ENCODE data around the gene FHOD3.

FHOD3 gene

DNA sequence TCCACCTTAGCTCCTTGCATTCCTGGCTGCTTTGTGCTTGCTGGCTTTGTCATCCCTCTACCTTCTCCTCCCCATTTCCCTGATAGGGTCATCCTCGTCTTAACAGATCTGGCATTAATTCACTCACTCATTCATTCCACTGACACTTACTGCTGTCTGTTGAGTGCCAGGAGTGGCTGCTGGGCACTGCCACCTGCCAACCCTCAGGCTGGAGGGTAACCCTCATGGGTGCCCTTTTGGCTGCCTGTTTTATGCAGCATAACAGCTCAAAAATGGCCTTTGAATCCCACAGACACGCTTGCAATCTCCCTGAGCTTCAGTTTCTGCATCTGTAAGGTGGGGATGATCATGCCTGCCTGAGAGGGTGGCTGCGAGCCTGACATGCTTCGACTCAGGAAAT is 25.2 kb downstream of the FHOD3 start:
- DNase-seq (ENCODE audit: low read depth): no peak

GRCh38 chr18:36323421-36323820 is 25.9 kb downstream of the FHOD3 start:
- no peak for DNase-seq (ENCODE audit: low read depth)

- DNase-seq (ENCODE audit: low read depth): no peak
Measured at GRCh38 chr18:36325846-36326245, 28.3 kb downstream of the FHOD3 start.

DNA sequence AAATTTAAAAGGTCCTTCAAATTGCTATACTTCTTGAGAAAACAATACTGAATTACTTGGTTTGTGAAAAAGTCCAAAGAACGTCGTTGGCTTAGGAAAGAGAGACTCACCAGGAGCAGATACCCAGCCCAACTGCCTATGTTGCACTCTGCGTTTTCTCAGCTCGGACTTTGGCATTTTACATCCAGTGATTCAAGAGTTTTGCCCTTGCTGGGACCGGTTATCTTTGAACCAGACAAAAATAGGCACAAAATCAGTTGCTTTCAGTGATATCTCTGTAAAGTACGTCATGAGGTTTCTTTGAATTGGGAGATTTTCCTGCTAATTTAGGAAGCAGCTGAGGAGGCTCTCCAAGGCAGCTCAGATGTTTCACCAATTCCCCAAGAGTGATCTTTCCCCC is 29.3 kb downstream of the FHOD3 start:
- DNase-seq (ENCODE audit: low read depth): no peak

- no peak for DNase-seq (ENCODE audit: low read depth)
Measured at GRCh38 chr18:36327352-36328316, 30.1 kb downstream of the FHOD3 start.

DNA sequence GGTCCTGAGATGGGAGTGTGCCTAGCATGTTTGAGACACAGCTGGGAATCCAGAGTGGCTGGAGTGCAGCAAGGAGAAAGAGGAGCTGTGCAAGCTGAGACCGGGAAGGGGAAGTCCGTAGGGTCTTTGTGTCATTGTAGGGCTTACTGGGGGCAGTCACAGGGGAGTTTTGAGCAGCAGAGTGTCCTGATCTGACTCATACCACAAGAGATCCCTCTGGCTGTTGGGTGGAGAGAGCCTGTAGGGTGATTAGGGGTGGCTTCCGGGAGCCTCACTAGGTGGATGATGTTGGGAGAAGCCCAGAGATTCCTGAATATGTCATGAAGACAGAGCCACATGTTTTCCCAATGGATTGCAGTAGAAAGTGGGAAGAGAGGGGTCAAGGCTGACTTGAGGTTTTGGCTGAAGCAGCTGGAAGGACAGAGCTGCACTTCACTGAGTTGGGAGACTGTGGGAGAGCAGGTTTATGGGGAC is 30.9 kb downstream of the FHOD3 start:
- no peak for DNase-seq (ENCODE audit: low read depth)

GRCh38 chr18:36328916-36329315 is 31.4 kb downstream of the FHOD3 start:
- DNase-seq (ENCODE audit: low read depth): no peak

- no peak for DNase-seq (ENCODE audit: low read depth)
Measured at GRCh38 chr18:36329684-36330434, 32.3 kb downstream of the FHOD3 start.

DNA sequence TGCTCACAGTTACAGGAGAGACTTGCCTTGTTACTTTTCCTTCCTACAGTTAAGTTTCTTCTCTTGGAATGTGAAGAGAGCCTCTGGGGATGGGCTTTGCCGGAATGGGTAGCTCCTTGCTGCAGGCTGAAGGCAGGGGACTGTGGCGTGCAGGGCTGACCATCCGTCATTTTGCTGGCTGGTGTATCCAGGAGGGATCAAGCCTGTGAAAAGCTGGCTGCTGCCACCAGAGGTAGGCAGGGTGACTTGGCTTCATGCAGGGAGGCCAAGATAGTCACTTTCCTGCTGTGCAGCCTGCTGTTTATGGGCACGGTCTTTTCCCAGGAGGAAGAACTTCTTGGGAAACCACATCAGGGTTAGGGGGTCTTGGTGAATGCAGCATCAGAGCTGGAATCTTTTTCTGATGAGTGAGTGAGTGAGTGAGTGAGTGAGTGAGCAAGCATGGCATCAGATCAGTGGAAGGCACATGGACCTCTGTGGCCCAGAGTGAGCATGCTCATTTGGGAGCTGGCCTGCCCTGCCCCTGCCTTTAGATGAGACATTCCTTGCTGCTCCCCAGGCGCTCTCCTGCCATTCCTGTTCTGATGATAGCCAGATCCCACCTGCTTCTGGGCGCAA is 33.0 kb downstream of the FHOD3 start:
- DNase-seq (ENCODE audit: low read depth): no peak

DNA sequence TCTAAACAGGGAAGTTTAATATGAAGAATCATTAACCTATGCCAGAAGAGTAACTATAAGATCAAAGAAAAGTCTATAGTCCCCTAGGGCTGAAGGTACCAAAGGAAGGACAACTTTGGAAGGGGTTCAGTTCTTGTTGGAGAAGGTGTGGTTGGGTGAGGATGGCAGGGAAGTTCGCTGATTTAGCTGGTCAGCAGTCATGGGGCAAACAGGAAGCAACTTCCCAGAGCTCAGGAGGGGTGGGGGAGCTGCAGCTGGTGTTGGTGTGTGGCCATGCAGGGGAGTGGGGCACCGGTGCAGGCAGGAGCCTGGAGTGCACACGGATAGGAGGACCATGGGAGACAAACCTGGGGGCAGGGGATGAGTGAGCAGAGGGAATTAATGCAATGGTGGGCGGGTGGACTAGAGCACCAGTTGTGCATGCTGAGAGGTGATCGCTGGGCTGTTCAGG is 34.0 kb downstream of the FHOD3 start:
- DNase-seq (ENCODE audit: low read depth): no peak

DNA sequence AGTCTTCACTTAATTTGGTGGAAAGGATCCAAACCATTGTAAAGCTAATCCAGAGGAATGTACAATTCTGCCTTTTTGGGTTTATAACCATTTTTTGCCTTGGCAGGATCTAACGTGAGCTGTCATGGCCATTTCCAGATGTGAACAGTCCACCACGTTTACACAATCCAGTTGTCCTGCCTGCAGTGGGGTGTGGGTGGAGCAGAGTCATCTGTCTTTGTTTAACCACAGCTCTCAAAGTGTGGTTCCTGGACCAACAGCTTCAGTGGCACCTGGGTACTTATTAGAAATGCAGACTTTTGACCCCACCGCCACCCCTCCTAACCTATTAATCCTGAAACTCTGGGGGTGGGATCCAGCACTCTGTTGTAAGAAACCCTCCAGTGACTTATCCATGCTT is 35.9 kb downstream of the FHOD3 start:
- no peak for DNase-seq (ENCODE audit: low read depth)

GRCh38 chr18:36334798-36335197 is 37.3 kb downstream of the FHOD3 start:
- no peak for DNase-seq (ENCODE audit: low read depth)

- DNase-seq (ENCODE audit: low read depth): no peak
Measured at GRCh38 chr18:36335476-36336279, 38.2 kb downstream of the FHOD3 start.

DNA sequence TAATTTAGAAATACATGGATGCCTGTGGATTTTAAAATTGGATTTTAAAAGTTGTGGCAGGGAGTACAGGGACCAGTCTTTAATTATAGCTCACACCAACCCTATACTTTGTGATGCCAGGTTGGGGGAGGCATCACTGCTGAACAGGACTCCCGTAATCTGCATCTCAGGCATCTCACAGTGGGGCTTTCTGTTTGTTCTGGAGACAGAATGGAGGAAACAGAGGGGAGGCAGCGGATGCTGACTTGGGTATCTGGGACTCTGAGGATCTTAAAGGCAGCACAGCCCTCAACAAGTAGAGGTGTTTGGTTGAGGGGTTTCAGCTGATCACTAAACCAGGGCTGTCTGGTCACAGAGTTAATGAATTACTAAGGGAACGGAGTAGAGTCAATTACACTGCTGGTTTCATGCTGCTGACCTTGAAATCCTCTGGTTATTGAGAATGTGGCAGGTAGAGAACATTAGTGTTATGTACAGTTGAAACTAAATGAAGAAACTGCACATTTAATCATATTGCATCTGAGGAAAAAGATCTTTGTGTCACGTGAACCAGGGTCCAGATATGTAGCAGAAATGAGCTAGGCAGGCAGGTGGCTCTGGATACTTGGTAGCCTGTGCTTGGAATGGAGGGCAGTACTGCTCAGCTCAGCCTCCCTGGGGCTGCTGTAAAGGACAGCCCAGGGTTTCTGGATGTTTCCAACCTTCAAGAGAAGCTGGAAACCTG is 40.3 kb downstream of the FHOD3 start:
- no peak for DNase-seq (ENCODE audit: low read depth)

DNA sequence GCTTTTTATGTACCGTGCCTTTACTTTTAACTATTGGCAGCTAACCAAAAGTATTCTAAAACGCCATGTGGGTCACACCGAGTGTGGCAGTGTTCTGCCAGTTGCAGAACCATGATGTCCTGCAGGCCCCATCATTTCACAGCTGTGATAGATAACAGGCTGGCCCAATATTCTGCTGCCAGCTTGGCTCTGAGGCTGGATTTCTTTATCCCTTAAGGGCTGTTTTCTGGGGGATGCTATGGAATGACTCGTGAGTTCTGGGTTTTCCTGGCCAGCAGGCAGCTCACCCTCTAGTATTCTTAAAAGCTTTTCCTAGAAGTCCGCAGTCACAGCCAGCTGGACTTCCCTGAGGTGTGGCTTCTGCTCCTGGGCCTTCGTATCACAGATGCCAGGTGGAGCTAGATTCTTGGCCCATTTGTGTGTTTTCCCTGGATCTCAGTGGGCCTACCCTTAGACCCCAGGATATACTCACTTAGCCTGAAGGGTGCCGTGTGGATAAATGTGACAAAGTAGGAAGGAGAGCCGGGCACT is 41.0 kb downstream of the FHOD3 start:
- no peak for DNase-seq (ENCODE audit: low read depth)

DNA sequence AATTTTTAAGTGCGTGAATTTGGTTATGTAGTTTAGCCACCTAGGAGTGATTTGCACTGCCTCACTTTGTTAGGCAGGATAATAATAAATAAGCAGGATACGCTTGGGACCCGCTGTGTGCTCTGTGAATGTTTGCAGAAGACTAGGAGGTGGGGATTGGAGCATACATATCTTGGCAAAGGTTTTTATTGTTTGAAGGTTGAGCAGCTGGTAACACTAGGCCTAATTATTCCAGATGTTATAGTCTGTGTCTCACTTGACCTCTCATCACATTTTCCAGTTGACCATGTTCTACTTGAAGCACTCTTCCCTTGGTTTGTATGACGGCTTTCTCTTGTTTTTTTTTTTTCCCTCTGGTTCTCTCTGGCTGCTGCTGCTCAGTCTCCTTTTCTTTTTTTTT is 42.7 kb downstream of the FHOD3 start:
- DNase-seq (ENCODE audit: low read depth): no peak

- DNase-seq (ENCODE audit: low read depth): no peak
Measured at GRCh38 chr18:36341944-36342343, 44.4 kb downstream of the FHOD3 start.

GRCh38 chr18:36348331-36348730 is 50.8 kb downstream of the FHOD3 start:
- no peak for DNase-seq (ENCODE audit: low read depth)

DNA sequence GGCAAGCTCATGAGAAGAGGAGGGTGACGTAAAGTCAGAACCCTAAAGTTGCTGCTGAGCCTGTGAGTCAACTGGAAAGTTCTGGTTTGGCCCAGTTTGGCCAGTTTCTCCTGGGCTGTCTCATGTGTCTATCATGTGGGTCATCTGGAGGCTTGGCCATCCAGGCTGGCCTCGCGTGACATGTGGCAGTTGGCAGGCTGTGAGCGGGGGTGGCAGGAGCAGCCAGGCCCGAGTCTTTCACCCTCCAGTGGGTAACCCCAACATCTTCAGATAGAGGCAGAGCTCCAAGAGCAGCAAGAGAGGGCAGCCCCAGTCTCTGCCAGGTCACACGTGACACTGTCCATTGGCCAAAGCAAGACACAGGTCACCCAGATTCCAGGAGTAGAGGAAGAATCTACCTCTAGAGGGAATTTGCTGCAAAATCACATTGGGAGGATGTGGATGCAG is 51.5 kb downstream of the FHOD3 start:
- no peak for DNase-seq (ENCODE audit: low read depth)

DNA sequence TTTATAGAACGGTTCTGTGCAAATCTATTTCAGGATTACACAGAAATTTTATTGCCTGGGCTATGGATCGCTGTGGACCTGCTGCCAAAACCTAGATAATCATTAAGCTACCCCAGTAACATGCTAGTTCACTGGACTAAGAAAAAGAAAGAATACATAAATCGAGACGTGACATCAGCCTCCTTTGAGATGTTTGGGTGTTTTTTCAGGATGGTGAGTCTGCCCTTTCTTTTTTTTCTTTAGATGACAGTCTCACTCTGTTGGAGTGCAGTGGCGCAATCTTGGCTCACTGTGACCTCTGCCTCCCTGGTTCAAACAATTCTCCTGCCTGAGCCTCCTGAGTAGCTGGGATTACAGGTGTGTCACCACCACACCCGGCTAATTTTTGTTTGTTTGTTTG is 52.0 kb downstream of the FHOD3 start:
- no peak for DNase-seq (ENCODE audit: low read depth)

DNA sequence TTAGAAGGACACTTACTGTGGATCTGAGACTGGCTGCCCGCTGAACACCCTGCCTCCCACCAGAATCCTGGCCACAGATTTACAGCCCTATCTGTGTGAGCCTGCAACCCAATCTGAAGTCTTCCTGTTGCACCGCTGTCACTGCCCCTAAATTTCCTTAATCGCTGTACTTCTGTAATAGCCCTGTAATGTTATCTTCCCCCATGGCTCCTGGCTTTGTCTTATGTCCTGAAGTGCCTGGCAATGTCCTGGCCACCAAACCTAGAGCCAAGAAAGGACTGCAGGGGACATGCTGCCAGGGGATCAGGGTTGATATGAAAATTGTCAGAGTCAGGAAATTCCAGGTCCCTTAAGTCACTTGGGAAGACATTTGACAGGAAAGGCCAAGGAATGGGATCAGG is 52.7 kb downstream of the FHOD3 start:
- no peak for DNase-seq (ENCODE audit: low read depth)

Measured in stimulated activated CD8-positive, alpha-beta memory T cell treated with anti-CD3 and anti-CD28 coated beads, Interleukin-15, amount 100 ng/mL, for 24 hours (primary cell).